ENCODE data around the gene ADO. TPM values are rescaled to one million over a fixed set of nuclear protein-coding genes. Genes with fewer than 3 reads are reported as not detected.

Gene ADO
- polyA plus RNA-seq, 1 of the 3 experiments (the other 2 are of a cell fraction), result 6.9 TPM

- 94% methylated on average over 23 of the region's 27 CpGs for WGBS (ENCODE audit: low lambda C conversion rate)
- Histone ChIP-seq H3K4me2 (no peak overlapping the region), H3K9me2 (no peaks in the 10 kb centered on the region), H3K9ac (no peak overlapping the region), H3K4me3 (ENCODE audit: low read depth in 2 of 2, low read length in 1 of 2) (no peak overlapping the region), H3K4me1 (ENCODE audit: control insufficient read depth in 1 of 2, insufficient read depth in 2 of 2, low read depth in 1 of 2, low read length in 1 of 2) (peaks cover 9 to 25% of the 10 kb centered on the region in 2 experiments; a peak in 3 of 4 replicates), H3K36me3 (replicated peaks in 1 of 2; ENCODE audit: control insufficient read depth in 1 of 2, insufficient read depth in 2 of 2, low read length in 1 of 2) (peaks cover 3 to 8% of the 10 kb centered on the region in 2 experiments), H3K9me3 (no peaks in the 10 kb centered on the region), H2AFZ (ENCODE audit: low read depth) (no peak overlapping the region), H3K27me3 (ENCODE audit: insufficient read depth) (peaks cover 25% of the 10 kb centered on the region), H3F3A (replicated peaks; ENCODE audit: insufficient read depth) (peaks cover 8% of the 10 kb centered on the region), H4K20me1 (ENCODE audit: insufficient read depth) (0 out of 2 replicates have a peak, but pooled peaks cover 5% of the 10 kb centered on the region), H3K79me2 (ENCODE audit: insufficient read depth) (peaks cover 9% of the 10 kb centered on the region), H3K27ac (ENCODE audit: low read depth in 2 of 2, low read length in 1 of 2) (no peak overlapping the region)
- ChIA-PET CTCF (no interaction called here), POLR2A (interaction anchor here (0.6 kb wide), 1 partner anchor 19 kb away, joined by 4 read pairs; no protein-coding TSS in a partner anchor)
- DNase-seq, result no peak
- TF ChIP-seq RXRA (IDR thresholded peaks at IDR 0.05; ENCODE audit: borderline replicate concordance, low read depth), result no peak
These were observed 8.9 kb downstream of the ADO start for GRCh38 chr10:62813453-62813852.

- Histone ChIP-seq H3K27me3 (ENCODE audit: insufficient read depth) (peaks cover 27% of the 10 kb centered on the region), H3K79me2 (ENCODE audit: insufficient read depth) (0 out of 2 replicates have a peak, but pooled peaks cover 4% of the 10 kb centered on the region), H3K4me3 (ENCODE audit: low read depth in 2 of 2, low read length in 1 of 2) (no peak overlapping the region), H3F3A (replicated peaks; ENCODE audit: insufficient read depth) (peaks cover 8% of the 10 kb centered on the region), H3K9me2 (no peaks in the 10 kb centered on the region), H3K9me3 (no peaks in the 10 kb centered on the region), H3K4me1 (ENCODE audit: control insufficient read depth in 1 of 2, insufficient read depth in 2 of 2, low read depth in 1 of 2, low read length in 1 of 2) (peaks cover 12 to 28% of the 10 kb centered on the region in 2 experiments; a peak in 3 of 4 replicates), H3K36me3 (replicated peaks in 1 of 2; ENCODE audit: control insufficient read depth in 1 of 2, insufficient read depth in 2 of 2, low read length in 1 of 2) (peaks cover 3 to 5% of the 10 kb centered on the region in 2 experiments), H3K27ac (ENCODE audit: low read depth in 2 of 2, low read length in 1 of 2) (no peak overlapping the region), H3K9ac (no peak overlapping the region), H2AFZ (ENCODE audit: low read depth) (no peak overlapping the region), H3K4me2 (no peak overlapping the region), H4K20me1 (ENCODE audit: insufficient read depth) (no peaks in the 10 kb centered on the region)
- no peak for TF ChIP-seq GATA2 (CRISPR knock-in tag; IDR thresholded peaks at IDR 0.05)
- TF ChIP-seq NRF1 (IDR thresholded peaks at IDR 0.05; ENCODE audit: low read depth, low read length), result no peak
- TF ChIP-seq SIN3A (IDR thresholded peaks at IDR 0.05; ENCODE audit: borderline replicate concordance, low read depth, low read length), result no peak
- TF ChIP-seq, protein P1, sequence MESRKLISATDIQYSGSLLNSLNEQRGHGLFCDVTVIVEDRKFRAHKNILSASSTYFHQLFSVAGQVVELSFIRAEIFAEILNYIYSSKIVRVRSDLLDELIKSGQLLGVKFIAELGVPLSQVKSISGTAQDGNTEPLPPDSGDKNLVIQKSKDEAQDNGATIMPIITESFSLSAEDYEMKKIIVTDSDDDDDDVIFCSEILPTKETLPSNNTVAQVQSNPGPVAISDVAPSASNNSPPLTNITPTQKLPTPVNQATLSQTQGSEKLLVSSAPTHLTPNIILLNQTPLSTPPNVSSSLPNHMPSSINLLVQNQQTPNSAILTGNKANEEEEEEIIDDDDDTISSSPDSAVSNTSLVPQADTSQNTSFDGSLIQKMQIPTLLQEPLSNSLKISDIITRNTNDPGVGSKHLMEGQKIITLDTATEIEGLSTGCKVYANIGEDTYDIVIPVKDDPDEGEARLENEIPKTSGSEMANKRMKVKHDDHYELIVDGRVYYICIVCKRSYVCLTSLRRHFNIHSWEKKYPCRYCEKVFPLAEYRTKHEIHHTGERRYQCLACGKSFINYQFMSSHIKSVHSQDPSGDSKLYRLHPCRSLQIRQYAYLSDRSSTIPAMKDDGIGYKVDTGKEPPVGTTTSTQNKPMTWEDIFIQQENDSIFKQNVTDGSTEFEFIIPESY (IDR thresholded peaks at IDR 0.05; ENCODE audit: borderline replicate concordance, low read depth), result no peak
- no peak for TF ChIP-seq POLR2AphosphoS5 (IDR thresholded peaks at IDR 0.05; ENCODE audit: low read depth, low read length)
- TF ChIP-seq PBX3 (IDR thresholded peaks at IDR 0.05), result no peak
- ChIA-PET POLR2A (no interaction called here), CTCF (interaction anchor here (0.5 to 1.2 kb wide), 3 partner anchors 7 to 569 kb away, joined by 3 to 4 read pairs (median 3); no protein-coding TSS in a partner anchor)
- 93% methylated on average over 5 of the region's 5 CpGs for WGBS (ENCODE audit: low lambda C conversion rate)
- DNase-seq, result no peak
These were observed 9.5 kb downstream of the ADO start for GRCh38 chr10:62813981-62814380.

Measured in SK-N-SH (cell line).